ENCODE results near the gene KIZ.
A peak's percentile ranks its signal among the peaks of the same experiment; 100 is the strongest.
"Not testable (repeated sequence)": the region's sequence is repeated elsewhere in the genome, so short reads cannot be mapped to it uniquely, and the experiment has no call there.

The KIZ gene

DNA sequence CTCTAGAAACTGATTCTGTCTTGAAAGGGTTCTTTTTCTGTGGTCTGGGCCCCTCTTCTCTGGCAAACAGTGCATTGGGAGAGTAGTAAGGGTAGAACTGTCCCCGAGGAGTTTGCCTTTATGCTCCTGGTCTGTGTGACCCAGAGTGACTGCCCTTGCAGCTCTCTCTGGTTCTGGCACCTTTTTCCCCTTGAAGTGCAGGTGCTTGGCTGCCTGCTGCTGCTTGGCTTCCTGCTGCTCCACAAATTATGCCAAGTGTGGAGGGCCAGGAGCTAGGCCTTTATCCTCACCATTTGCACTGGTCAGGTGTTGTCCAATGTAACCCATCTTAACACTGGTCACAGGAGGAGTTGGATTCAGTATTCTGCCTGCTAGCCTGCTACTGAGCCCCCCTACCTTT, 11.2 kb downstream of the KIZ start:
- no peak for DNase-seq

DNA sequence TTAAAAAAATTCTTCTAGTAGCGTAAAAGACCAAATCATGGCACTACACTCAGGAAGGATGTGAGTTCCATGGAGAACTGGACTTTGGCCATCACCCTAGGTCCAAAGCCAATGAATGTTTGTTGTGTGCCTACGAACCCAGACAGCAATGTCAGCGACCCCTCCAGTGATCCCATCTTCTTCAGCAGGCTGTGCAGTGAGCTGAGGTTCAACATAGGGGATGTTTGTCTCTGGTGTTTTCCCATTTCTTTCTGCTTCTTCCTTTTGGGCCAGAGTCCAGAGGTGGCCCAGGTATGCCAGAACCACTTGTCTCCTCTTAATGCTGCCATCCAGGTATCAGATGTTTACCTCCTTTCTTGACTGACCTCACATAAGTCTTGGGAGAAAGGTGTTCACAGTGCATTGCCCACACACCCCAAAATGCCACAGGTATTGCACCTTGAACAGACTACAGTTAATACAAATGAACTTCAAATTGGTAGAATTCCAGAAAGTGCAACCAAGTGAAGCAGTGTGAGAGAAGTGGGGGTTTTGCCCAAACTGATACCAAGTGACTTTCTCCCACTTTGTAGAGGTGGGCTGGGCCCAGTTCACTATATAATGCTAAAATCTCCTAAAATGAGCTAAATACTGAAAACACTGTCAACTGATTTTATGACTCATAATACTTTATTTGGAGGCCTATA, 14.1 kb downstream of the KIZ start:
- no peak for DNase-seq

DNA sequence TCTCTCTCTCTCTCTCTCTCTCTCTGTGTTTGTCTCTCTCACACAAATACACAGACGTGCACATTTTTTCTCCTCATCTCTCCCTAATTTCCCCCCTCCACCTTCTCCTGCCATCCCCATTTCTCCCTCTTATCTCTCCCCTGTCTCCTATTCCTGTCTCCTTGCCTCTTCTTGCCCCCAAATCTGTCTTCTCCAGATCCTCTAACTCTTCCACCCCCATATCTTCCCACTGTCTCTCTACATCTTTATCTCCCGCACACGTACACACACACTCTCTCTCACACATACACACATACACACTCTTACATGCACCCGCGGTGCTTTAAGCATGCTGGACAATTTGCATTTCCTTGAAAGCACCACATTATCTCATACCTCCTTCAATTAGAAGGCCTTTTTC, 15.9 kb downstream of the KIZ start:
- DNase-seq, result no peak

DNA sequence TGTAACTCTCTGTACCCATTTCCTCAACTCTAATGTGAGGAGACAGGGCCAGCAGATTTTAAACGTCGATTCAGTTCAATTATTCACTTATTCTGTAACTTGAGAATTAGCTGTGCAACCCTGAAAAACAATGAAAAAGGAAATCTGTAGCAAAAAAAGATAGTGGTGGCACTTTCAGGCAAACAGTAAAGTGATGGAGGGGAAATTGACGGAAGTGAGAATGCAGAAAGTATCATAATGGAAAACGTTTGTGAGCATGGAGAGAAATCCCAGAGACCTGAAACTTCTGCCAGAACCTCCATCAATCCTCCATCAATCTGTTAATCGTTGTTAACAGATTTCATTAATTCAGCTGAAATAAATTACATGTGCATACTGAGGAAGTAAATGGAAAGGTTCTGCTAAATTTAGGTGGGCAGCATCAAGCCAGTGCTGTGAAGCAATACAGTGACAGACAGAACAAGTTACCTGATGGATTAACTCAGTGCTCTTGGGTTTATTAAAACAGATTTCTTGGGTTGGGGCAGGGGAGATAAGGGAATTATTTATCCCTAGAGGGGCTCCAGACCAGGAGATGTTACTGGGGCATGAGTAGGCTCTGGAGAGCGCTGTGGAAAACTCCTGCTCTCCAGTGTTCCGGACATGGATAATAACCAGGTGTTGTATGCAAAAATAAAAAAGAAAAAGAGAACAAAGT, 17.5 kb downstream of the KIZ start:
- DNase-seq, result no peak

DNA sequence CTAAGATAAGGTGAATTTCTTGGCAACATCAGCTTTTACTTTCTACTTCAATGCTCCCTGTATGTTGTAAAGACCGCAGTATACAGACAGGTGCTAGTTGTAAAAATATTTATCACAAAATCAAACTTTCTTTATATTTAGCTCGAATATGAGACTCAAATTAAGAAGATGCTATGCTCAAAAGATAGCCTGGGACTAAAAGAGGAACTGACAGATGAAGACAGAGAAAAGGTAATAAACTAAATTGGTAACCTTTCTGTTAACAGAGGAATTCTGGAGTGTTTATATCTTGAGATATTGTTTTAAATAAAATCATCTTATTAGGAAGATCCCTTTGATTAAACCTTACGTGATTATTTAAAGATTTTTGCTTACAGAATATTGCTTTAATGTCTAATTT, 19.5 kb downstream of the KIZ start:
- DNase-seq, result no peak

DNA sequence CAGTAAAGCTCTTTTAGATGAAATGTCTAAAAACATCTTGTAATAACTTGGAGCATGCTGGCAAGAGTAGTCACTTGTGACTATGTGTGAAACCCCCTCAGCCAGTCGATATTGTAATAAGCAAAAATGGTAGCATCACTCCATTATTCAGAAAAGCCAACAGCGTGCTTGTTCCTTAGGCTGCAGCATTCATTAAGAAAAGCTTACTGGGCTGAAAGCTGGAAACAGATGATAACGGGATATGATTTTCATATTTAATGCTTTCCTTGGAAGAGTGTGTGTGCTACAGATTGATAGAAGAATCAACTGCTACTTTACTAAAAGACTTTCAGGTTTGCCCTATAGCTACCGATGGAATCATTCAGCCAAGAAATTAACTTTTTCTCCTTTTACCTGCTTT, 20.3 kb downstream of the KIZ start:
- no peak for DNase-seq

DNA sequence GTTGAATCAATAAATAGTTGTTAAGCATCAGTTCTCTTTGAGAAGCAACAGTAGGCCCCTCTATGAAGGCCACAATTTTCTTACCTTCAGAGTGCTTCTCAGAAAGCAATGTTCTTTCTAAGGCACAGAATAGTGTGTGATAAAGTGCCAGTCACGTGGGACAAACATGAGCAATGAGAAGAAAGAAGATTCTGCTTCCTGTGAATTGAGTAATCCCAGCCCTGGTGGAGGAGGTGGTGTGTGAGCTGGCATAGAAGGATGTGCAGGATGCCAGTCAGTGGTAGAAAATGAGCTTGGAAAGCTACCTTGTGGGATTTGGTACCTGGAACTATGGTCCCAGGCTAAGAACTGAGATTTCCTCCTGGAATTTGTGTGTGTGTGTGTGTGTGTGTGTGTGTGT, 21.7 kb downstream of the KIZ start:
- DNase-seq, result peak in 1 of 51 donors; percentile 37

DNA sequence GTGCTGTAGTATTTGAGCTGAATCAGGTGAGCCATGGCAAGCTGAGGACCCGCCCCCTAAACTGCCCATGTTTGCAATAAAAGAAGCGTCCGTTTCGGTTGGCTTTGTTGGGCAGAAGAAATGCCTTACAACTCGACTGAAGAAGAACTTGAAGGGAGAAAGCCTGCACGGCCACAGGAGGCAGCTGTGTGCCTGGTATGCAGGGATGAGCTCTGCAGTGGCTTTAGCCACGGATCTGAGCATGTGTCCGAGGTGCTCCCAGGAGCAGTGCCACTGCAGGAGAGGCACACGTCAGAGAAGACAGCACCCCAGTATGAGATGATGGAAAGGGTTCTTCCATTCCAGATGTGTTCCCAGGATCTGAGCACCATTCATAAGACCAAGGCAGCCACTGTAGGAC, 23.5 kb downstream of the KIZ start:
- no peak for DNase-seq

DNA sequence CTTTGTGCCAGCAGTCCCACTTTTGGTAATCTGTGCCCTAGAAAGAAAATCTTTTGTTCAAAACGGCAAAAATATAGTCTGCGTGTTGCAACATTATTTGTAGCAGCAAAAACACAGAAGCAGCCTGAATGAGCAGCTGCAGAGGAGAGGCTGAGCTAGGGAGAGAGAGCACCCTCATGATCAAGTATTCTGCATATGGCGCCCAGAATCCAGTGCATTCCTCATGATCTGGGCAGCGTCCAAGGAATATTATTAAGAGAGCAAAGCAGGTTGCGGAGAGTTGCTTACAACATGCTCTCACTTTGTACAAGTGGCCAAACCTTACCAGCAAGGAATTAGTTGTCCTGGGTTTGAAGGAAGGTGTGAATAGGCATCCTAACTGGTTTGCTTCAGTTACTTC, 25.9 kb downstream of the KIZ start:
- no peak for DNase-seq

DNA sequence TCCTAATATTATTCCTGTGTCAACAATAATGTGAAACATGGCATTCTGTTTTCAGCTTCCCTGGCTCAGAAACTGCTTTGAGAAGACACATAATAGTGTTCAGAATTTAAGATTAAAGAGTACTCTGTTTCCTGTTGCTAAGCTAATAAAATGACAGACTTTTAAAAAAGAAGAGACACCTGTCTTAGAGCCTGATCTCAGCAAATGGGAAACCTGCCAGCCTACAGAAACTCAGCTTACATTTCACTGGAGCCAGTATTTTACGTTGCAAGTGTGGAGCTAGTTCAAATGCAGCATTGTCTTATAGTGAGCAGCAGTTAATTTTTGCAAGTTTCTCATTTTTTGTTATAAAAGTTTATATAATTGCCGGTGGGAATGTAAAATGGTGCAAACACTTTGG, 28.8 kb downstream of the KIZ start:
- no peak for DNase-seq

DNA sequence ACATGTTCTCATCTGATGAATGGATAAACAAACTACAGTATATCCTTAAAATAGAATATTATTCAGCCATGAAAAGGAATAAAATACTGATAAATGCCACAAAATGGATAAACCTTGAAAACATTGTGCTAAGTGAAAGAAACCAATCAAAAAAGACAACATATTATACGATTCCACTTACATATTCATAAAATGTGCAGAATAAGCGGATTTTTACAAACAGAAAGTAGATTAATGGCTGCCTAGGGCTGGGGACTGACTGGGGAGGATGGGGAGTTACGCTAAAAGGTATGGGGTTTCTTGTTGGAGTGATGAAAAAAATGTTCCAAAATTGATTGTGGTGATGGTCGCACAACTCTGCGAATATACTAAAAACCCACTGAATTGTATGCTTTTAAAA, 29.4 kb downstream of the KIZ start:
- no peak for DNase-seq

DNA sequence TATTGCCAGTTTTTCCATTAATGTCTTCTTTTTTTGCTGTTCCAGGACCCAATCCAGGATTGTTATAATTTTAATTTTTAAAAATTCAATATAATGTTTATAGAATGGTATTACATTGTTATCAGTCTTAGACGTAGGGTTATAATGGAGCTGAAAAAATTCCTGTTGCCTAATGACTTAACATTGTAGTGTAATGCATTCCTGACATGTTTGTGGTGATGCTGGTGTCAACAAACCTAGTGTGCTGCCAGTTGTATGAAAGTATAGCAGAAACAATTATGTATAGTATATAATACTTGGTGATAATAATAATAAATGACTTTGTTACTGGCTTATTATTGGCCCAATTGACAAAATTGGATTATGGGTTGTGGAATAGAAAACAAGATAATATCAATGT, 30.4 kb downstream of the KIZ start:
- no peak for DNase-seq

DNA sequence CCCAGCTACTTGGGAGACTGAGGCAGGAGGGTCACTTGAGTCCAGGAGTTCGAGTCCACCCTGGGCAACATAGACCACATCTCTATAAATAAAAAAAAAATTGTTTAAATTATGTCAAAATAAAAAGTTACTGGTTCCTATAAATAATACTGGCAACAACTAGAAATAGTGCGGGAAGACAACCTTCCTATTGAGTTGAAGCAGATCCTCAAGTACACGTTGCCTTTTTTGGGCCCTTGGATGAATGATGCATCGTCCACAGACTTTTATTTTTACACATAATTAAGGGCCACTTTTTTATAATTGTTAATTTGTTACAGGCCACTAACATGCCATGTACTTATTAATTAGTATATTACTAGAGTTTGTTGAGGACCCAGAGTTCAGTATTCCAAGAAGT, 31.1 kb downstream of the KIZ start:
- DNase-seq, result no peak

DNA sequence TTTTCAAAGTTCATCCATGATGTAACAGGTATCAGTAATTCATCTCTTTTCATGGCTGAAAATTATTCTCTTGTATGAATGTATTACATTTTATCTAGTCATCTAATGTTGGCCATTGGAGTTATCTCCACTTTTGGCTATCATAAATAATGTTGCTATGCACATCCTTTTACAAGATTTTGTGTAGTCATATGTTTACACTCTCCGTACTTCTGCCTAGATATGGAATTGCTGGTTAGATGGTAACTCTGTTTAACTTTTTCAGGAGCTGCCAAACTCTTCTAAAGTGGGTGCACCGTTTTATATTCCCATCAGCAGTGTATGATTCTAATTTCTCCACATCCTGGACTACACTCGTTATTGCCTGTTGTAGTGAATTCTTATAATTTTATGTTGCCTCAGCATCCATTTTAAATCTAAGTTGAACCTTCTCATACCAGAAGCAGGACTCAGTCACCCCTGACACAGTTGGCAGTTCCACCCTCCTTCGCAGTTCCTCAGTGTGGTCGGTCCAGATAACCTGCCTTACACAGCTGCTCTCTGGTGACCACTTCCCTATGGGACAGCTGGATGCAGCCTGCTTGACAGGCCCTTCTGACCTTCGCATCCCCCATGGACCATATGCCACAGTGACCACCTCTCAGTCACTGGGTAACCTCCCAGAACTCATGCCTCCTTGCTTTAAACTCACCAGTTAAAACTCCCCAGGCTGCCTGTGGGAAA, 33.9 kb downstream of the KIZ start:
- no peak for DNase-seq

DNA sequence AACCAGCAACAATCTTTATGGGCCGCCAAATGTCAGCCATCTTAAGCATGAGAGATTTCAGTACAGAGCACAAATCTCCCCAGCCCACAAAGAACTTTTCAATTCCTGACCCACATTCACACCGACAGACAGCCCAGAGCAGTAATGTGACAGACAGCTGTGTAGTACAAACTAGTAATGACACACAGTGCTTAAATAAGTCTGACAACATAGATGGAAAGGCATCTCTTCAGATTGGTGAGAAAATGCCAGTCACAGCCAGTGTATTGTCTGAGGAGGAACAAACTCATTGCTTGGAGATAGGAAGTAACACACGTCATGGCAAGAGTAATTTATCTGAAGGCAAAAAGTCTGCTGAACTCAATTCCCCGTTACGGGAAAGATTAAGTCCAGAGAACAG, 36.0 kb downstream of the KIZ start:
- DNase-seq, result no peak

DNA sequence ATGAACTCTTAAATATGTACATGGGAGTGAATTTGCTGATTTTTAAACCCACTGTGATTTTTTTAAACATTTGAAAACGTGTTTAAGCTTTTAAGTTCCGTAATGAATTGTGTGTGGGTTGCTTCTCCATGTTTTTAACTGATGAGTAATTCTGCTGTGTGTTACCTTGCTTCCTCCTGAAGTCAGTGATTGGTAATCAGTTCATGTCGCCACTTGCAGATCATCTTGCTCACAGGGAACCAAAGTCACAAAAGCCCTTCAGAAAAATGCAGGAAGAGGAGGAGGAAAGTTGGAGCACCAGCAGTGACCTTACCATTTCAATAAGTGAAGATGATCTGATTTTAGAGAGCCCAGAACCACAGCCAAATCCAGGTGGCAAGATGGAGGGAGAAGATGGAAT, 36.7 kb downstream of the KIZ start:
- peak in 1 of 51 donors; percentile 17 for DNase-seq

DNA sequence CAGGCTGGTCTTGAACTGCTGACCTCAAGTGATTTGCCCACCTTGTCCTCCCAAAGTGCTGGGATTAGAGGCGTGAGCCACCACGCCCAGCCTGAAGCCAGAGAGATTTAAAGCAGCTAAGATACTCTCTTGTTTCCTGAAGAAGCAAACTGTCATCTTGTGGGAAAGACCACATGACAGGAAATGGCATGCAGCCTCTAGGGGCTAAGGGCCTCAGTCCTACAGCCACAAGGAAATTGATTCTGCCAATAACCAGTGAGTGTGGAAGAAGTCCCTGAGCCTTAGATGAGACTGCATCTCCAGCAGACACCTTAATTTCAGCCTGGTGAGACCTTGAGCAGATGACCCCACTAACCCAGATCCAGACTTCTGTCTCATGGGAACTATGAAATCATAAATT, 40.9 kb downstream of the KIZ start:
- no peak for DNase-seq

DNA sequence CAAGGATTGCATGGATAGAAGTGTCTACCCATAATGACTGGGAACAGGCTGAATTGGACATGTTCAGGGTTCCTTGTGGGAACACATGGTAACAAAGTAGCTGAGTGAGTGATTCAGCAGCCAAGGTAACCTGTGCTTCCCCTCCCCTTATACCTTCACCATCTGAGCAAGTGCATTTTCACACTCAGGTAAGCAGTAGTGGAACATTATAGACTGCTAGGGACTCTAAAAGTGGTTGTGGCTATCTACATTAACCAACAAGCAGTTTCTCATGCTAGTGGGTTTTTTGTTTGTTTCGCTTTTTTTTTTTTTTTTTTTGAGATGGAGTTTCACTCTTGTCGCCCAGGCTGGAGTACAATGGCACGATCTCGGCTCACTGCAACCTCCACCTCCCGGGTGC, 41.4 kb downstream of the KIZ start:
- no peak for DNase-seq

DNA sequence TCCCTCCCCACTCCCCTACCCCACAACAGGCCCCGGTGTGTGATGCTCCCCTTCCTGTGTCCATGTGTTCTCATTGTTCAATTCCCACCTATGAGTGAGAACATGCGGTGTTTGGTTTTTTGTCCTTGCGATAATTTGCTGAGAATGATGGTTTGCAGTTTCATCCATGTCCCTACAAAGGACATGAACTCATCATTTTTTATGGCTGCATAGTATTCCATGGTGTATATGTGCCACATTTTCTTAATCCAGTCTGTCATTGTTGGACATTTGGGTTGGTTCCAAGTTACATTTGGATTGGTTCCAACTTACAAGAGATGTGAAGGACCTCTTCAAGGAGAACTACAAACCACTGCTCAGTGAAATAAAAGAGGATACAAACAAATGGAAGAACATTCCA, 42.2 kb downstream of the KIZ start:
- not testable (repeated sequence) for DNase-seq

DNA sequence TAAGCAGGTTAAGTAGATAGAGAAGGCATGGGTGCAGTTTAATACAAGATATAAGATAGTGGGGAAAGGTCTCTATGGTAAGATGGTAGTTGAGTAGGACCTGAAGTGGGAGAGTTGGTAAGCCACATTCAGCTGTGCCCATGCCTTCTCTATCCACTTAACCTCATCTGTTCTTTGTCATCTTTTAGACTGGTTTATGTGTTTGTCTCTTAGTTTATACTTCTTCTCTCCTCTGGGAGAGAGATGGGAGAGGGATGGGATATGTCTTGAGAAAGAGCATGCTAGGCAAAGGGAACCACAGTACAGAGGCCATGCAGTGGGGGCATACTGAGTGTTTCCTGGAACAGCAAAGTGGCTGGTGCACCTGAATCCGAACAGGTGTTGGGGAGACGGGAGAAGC, 46.7 kb downstream of the KIZ start:
- no peak for DNase-seq

DNA sequence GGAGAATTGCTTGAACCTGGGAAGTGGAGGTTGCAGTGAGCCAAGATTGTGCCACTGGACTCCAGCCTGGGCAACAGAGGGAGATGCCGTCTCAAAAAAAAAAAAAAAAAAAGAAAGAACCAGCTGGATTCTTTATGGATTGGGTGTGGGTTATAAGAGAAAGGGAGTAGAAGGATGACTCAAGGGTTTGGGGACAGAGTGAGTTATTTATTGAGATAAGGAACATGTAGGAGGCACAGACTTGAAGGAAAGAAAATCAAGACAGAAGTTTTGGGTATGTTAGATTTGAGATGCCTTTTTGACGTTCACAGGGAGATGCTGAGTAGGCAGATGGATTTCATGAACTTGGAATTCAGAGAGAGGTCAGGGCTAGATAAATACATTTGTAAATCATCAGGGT, 47.6 kb downstream of the KIZ start:
- DNase-seq, result no peak

DNA sequence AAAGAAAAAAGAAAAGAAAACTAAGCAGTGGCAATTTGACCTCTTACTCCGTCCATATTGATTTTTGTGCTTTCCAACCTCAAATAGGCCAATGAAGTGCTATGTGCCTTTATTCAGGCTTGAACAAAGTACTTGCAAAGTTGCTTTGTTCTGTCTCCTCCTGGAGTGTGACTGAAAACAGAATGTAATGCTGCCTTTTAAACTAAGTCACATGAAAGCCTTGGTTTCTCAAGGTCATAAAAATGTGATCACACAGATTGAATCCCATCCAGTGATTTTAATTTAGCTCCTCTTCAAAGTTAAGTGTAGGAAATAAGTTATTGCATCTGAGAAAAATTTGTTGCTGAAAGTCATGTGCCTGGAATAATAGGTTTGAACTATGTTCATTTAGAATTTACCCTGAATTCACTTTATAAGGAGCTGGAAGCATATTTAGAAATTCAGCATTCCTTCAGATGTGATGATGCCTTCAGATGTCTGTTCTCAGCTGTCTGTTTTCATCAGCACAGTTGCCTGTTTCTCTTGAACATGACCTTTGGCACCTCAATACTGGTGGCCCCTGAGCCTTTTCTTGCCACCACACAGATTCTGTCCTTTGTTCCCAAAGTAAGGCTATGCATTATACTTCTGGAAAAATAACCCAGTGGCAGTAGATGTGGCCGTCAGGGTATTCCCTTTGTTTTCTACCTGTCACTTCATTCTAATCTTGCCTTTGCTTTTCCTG, 48.8 kb downstream of the KIZ start:
- no peak for DNase-seq

Measured in hypothalamus (tissue), 51 donors.